GM12878 (cell line): ENCODE data around the gene RIMS1. TPM values are rescaled to one million over a fixed set of nuclear protein-coding genes. Genes with fewer than 3 reads are reported as not detected.

Source experiments
- ATAC-seq: fragments of 200-7000 bp; cut with Tn5 transposase; 3 replicates; pipeline ENCODE4 v1.9.1; 2020; ENCODE audit warnings: mild to moderate bottlenecking, moderate library complexity
- BruUV-seq: library from RNA; stranded (reverse); fragments of 400-500 nt; replicated peaks from 2 replicates; lab custom pipeline; 2021; lab: Mats Ljungman, UMichigan
- CTCF ChIA-PET: fragments of 300-600 bp; sonication (Branson Sonifier 250); formaldehyde crosslinking; extraction: SDS; loops from one replicate; lab custom pipeline; 2021; ENCODE audit warnings: inconsistent platforms; lab: Yijun Ruan, JAX
- POLR2A ChIA-PET: fragments of 350-600 bp; formaldehyde crosslinking; extraction: SDS; loops from one replicate; lab custom pipeline; 2021; ENCODE audit warnings: inconsistent platforms; lab: Charles Lee
- RAD21 ChIA-PET: fragments of 300-600 bp; sonication (Branson Sonifier 250); formaldehyde crosslinking; loops from one replicate; lab custom pipeline; 2023; ENCODE audit warnings: antibody characterized with exemption; ENCODE audit not compliant: unreplicated experiment; lab: Charles Lee
- SMC1A ChIA-PET: fragments of 300-600 bp; sonication (Branson Sonifier 250); formaldehyde crosslinking; loops from one replicate; lab custom pipeline; 2023; ENCODE audit not compliant: unreplicated experiment, uncharacterized antibody; lab: Charles Lee
- DNase-seq: peaks from one replicate; pipeline ENCODE4 v3.0.0-alpha.2; 2011; ENCODE audit warnings: low read depth, low spot score
- FAIRE-seq: peaks from 3 replicates; lab custom pipeline; 2011; peaks lifted over from hg19 to GRCh38; lab: Jason Lieb, UNC
- H2AFZ ChIP-seq: 2 replicates; pipeline ENCODE4 v1.6.0; 2011; ENCODE audit warnings: low read depth, low read length, control low read depth; ENCODE audit not compliant: control insufficient read depth
- H3K27ac ChIP-seq: 2 replicates; pipeline ENCODE4 v1.5.1; 2011; ENCODE audit warnings: control low read depth; ENCODE audit not compliant: control insufficient read depth, insufficient read depth
- H3K27me3 ChIP-seq, 2 experiments: replicated peaks in 1 of 2; 2 replicates each; pipeline versions ENCODE4 v1.6.0 to v1.6.1; 2011; ENCODE audit warnings: low read length in 1 of 2; ENCODE audit not compliant: control insufficient read depth in 2 of 2, insufficient read depth in 2 of 2
- H3K36me3 ChIP-seq, 2 experiments: 2 replicates each; pipeline ENCODE4 v1.5.1; 2011; ENCODE audit warnings: low read length in 1 of 2; ENCODE audit not compliant: control insufficient read depth in 2 of 2, insufficient read depth in 2 of 2
- H3K4me1 ChIP-seq: 2 replicates; pipeline ENCODE4 v1.6.1; 2011; ENCODE audit warnings: mild to moderate bottlenecking, low read length, moderate library complexity, mixed read lengths; ENCODE audit not compliant: control insufficient read depth, insufficient read depth
- H3K4me2 ChIP-seq: 2 replicates; pipeline ENCODE4 v1.6.0; 2011; ENCODE audit warnings: control low read depth; ENCODE audit not compliant: control insufficient read depth, insufficient read depth
- H3K4me3 ChIP-seq: fragments of 200-600 bp; sonication (generic); 2 replicates; pipeline ENCODE4 v1.5.1; 2016
- H3K79me2 ChIP-seq: 2 replicates; pipeline ENCODE4 v1.6.0; 2011; ENCODE audit warnings: low read length; ENCODE audit not compliant: control insufficient read depth, insufficient read depth
- H3K9ac ChIP-seq: 2 replicates; pipeline ENCODE4 v1.8.0; 2011; ENCODE audit warnings: low read length, control low read depth, mixed read lengths; ENCODE audit not compliant: control insufficient read depth, insufficient read depth
- H3K9me3 ChIP-seq: replicated peaks from 3 replicates; pipeline ENCODE4 v1.5.1; 2011; ENCODE audit warnings: mild to moderate bottlenecking, low read length; ENCODE audit not compliant: control insufficient read depth, insufficient read depth
- H4K20me1 ChIP-seq: 2 replicates; pipeline ENCODE4 v1.6.0; 2011; ENCODE audit not compliant: control insufficient read depth, insufficient read depth
- BACH1 ChIP-seq: fragments of 450-650 bp; IDR thresholded peaks from 2 replicates; pipeline ENCODE4 v1.6.1; 2017; ENCODE audit warnings: mild to moderate bottlenecking, borderline replicate concordance
- CHD4 ChIP-seq: fragments of 200-600 bp; sonication (generic); IDR thresholded peaks from 2 replicates; pipeline ENCODE4 v1.6.1; 2016; ENCODE audit warnings: mild to moderate bottlenecking
- FOXM1 ChIP-seq: IDR thresholded peaks from 2 replicates; pipeline ENCODE4 v1.6.1; 2012; ENCODE audit warnings: low read depth, mild to moderate bottlenecking, inconsistent platforms, low read length, moderate library complexity
- GATAD2B ChIP-seq: fragments of 450-650 bp; conservative IDR thresholded peaks from 2 replicates; pipeline ENCODE4 v1.6.1; 2017; ENCODE audit warnings: low read depth, mild to moderate bottlenecking, moderate library complexity
- KAT2A ChIP-seq: conservative IDR thresholded peaks from 2 replicates; pipeline ENCODE4 v1.6.1; 2011; ENCODE audit warnings: low read depth, low read length; ENCODE audit not compliant: control insufficient read depth
- MTA3 ChIP-seq: IDR thresholded peaks from 2 replicates; pipeline ENCODE4 v1.6.1; 2012; ENCODE audit warnings: low read length, inconsistent platforms, borderline replicate concordance
- NBN ChIP-seq: fragments of 450-650 bp; IDR thresholded peaks from 2 replicates; pipeline ENCODE4 v1.6.1; 2016
- NFXL1 ChIP-seq: fragments of 450-650 bp; IDR thresholded peaks from 2 replicates; pipeline ENCODE4 v1.6.1; 2017; ENCODE audit warnings: antibody characterized with exemption, mild to moderate bottlenecking, borderline replicate concordance
- RCOR1 ChIP-seq: conservative IDR thresholded peaks from 2 replicates; pipeline ENCODE4 v1.6.1; 2012; ENCODE audit warnings: low read depth, low read length, improper control_type of control experiment
- SREBF2 ChIP-seq: IDR thresholded peaks from 2 replicates; pipeline ENCODE4 v1.6.1; 2012; ENCODE audit warnings: mild to moderate bottlenecking, low read length
- TCF12 ChIP-seq: IDR thresholded peaks from 2 replicates; pipeline ENCODE4 v1.6.1; 2011; ENCODE audit warnings: low read depth, mild to moderate bottlenecking, low read length
- ZNF217 ChIP-seq: fragments of 450-650 bp; IDR thresholded peaks from 2 replicates; pipeline ENCODE4 v1.6.1; 2017; ENCODE audit warnings: antibody characterized with exemption, mild to moderate bottlenecking
- in situ Hi-C: fragments of 300-500 bp; cut with MboI; formaldehyde crosslinking; loops from 9 replicates; pipeline ENCODE4 v1.14.3; 2018; ENCODE audit warnings: mixed read lengths
- intact Hi-C: fragments of 100-400 bp; cut with micrococcal nuclease; formaldehyde crosslinking; loops from one replicate; pipeline ENCODE4 v1.14.2; 2022; ENCODE audit not compliant: unreplicated experiment
- polyA plus RNA-seq, 11 experiments: library from polyadenylated mRNA; depleted of rRNA in 4 of 11; unstranded in 6 of 11; stranded (reverse) in 5 of 11; fragments of >200 nt; fragmentation: Nextera tagmentation in 4 of 11; fragmentation: Illumina TruSeq in 1 of 11; extraction: Ambion mirVana in 4 of 11; extraction: Trizol in 1 of 11; gene quantifications; 1 replicate in 1 of 11; 2 replicates in 10 of 11; pipeline versions ENCODE4 v1.2.1 to v1.2.3, GENCODE V29; 2011 to 2016; ENCODE audit warnings: inconsistent platforms in 2 of 11, missing spikeins in 2 of 11, low read depth in 1 of 11
- total RNA-seq, 4 experiments: library from RNA; depleted of rRNA in 3 of 4; stranded (reverse); fragments of >200 nt in 3 of 4; fragmentation: Illumina TruSeq in 1 of 4; extraction: Trizol in 1 of 4; gene quantifications; 2 replicates each; pipeline versions ENCODE4 v1.2.1 to v1.2.3, GENCODE V29; 2013 to 2021
- TF ChIP-seq, protein P1 (sequence below): IDR thresholded peaks from 2 replicates; pipeline ENCODE4 v1.6.1; 2011; ENCODE audit warnings: borderline replicate concordance, low read depth, mild to moderate bottlenecking, moderate library complexity, mixed read lengths, low read length; ENCODE audit not compliant: insufficient read depth; ENCODE audit errors: extremely low read length

RIMS1 gene
- total and polyA plus RNA-seq, 10 of the 15 experiments (the other 5 are each of a cell fraction or from before 2014, with no cell fraction given) = 0.05 to 0.76 (median 0.23) TPM

DNA sequence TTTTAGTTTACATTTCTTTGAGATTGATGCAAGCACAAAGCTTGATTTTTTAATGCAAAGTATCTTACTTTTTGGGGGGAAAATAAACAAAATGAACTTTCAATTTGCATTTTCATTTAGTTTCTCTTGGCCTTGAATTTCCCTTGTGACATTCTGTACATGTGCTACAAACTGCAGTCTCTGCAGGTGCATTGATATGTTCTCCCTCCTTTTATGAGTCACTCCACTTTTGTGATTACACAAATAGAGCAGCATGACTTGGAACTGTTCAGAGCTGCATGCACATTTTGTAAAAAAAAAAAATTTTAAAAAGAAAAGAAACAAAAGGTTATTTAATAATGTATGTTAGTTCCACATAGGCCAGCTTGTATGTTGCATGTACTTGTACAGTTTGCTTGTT lies 515.5 kb downstream of the RIMS1 start:
- ChIA-PET RAD21 (no interaction called here), SMC1A (no interaction called here), POLR2A (no interaction called here), CTCF (interaction anchor here (1.6 kb wide), 1 partner anchor 10 kb away, joined by 10 read pairs; no protein-coding TSS in a partner anchor)
- Histone ChIP-seq H3K9me3 (no peaks in the 10 kb centered on the region), H3K4me1 (no peaks in the 10 kb centered on the region; the same call in 1 of the 2 replicates), H3K4me3 (no peak overlapping the region), H3K4me2 (no peak overlapping the region), H3K27ac (no peak overlapping the region), H3K9ac (no peak overlapping the region), H4K20me1 (no peaks in the 10 kb centered on the region), H3K36me3 (no peaks in the 10 kb centered on the region), H3K79me2 (no peaks in the 10 kb centered on the region), H2AFZ (no peak overlapping the region), H3K27me3 (no peaks in the 10 kb centered on the region)
- TF ChIP-seq BACH1 (no peak), TCF12 (no peak), SREBF2 (no peak), GATAD2B (no peak), CHD4 (no peak), ZNF217 (no peak), FOXM1 (no peak), MTA3 (no peak), NBN (no peak), KAT2A (no peak), NFXL1 (no peak), RCOR1 (no peak)
- TF ChIP-seq, protein P1, sequence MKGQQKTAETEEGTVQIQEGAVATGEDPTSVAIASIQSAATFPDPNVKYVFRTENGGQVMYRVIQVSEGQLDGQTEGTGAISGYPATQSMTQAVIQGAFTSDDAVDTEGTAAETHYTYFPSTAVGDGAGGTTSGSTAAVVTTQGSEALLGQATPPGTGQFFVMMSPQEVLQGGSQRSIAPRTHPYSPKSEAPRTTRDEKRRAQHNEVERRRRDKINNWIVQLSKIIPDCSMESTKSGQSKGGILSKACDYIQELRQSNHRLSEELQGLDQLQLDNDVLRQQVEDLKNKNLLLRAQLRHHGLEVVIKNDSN = no peak
- ATAC-seq = no peak
- BruUV-seq = no TSS peak
- no peak for DNase-seq
- no peak for FAIRE-seq
- in situ Hi-C loops (no loop called here), intact Hi-C loops (no loop called here)
